ENCODE results near the gene STPG2.

- TF ChIP-seq EGR1 (IDR thresholded peaks at IDR 0.05; ENCODE audit: borderline replicate concordance, low read depth, low read length), result no peak
- TF ChIP-seq USF2 (IDR thresholded peaks at IDR 0.05; ENCODE audit: low read length), result no peak
- TF ChIP-seq, protein P1, sequence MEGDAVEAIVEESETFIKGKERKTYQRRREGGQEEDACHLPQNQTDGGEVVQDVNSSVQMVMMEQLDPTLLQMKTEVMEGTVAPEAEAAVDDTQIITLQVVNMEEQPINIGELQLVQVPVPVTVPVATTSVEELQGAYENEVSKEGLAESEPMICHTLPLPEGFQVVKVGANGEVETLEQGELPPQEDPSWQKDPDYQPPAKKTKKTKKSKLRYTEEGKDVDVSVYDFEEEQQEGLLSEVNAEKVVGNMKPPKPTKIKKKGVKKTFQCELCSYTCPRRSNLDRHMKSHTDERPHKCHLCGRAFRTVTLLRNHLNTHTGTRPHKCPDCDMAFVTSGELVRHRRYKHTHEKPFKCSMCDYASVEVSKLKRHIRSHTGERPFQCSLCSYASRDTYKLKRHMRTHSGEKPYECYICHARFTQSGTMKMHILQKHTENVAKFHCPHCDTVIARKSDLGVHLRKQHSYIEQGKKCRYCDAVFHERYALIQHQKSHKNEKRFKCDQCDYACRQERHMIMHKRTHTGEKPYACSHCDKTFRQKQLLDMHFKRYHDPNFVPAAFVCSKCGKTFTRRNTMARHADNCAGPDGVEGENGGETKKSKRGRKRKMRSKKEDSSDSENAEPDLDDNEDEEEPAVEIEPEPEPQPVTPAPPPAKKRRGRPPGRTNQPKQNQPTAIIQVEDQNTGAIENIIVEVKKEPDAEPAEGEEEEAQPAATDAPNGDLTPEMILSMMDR (IDR thresholded peaks at IDR 0.05; ENCODE audit: control extremely low read depth in 1 of 3, insufficient read depth in 1 of 3, low read depth in 1 of 3, low read length in 3 of 3), result no peak
- TF ChIP-seq MAFK (IDR thresholded peaks at IDR 0.05; ENCODE audit: low read depth, low read length), result peak; percentile 37; the same call in 1 of the 2 replicates
- no peak for TF ChIP-seq SP2 (IDR thresholded peaks at IDR 0.05; ENCODE audit: low read length)
- no peak for TF ChIP-seq TCF12 (IDR thresholded peaks at IDR 0.05; ENCODE audit: low read depth, low read length)
These were observed 26.8 kb upstream of the STPG2 start for GRCh38 chr4:98170035-98170434.

All from H1 (cell line).